NCI-H1105 (cell line): ENCODE data around the gene EOLA2.
"Not testable (repeated sequence)": the region's sequence is repeated elsewhere in the genome, so short reads cannot be mapped to it uniquely, and the experiment has no call there.

Experiments used
- DNase-seq: peaks from one replicate; lab custom pipeline; 2025; lab: John Stamatoyannopoulos, UW

The EOLA2 gene

DNA sequence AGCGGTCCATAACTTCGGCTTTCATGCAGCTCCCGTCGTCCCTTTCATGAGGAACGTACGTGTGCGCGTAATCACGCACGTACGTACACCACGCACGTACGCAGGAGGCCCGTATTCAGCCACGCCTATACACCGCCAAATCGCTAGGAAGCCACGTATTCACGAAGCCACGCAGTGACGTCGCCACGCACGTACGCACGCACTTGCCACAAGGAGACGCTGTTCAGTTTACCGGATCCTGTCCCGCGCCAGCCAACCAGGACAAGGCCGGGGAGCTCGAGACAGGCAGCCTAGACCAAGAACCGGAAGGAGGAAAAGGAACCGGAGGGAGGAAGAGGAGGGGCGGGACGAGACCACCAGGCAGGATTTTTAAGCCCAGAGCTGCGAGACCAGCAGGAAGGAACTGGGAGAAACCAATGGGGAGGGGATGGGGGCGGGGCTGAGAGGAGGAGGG is at the start of gene EOLA2:
Gene EOLA2 (minus strand): TSS at position 65 of the 454 bp plus-strand sequence. CDS start 4,617 bp downstream, outside the sequence.
- DNase-seq: peak; percentile 99

DNA sequence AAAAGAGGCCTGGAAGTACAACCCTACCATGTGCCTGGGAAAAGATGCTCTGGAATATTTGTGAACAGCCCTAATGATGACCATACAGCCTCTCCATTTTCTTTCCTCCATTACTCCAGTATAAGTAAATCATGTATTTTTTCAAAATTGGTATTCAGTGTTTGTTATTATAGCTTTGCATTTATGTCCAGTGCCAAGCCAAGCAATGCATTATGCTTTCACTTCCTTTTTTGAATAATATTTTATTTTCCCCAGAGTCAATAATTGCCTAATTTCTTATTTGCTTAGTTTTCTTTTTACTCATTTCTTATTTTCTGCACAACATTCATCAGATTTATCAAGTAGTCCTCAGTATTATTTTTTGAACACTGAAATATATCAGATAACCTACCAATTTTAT is 49.3 kb upstream of the EOLA2 start:
- DNase-seq: no peak

DNA sequence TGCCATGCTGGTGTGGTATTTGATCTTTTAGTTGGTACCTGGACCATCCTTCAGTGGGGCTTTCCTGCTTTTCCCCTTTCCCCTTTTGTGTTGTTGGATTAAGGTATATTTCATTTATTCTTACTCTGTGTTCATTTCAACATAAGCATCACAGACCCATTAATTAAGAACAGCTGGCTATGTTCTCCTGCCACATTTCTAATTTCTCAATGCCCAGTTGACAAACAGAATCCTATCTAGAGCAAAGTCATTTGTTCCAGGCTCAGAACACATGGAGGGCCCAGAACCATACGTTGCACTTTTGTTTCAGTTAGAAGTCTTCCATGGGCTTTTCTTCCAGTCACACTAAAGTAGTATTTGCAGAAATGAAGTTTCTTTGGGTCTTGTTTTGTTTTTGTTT is 46.1 kb upstream of the EOLA2 start:
- DNase-seq: no peak

GRCh38 chrX:149982310-149982709 is 44.0 kb upstream of the EOLA2 start:
- DNase-seq: no peak

- DNase-seq: no peak
Observed at GRCh38 chrX:149979126-149979644, 40.9 kb upstream of the EOLA2 start.

DNA sequence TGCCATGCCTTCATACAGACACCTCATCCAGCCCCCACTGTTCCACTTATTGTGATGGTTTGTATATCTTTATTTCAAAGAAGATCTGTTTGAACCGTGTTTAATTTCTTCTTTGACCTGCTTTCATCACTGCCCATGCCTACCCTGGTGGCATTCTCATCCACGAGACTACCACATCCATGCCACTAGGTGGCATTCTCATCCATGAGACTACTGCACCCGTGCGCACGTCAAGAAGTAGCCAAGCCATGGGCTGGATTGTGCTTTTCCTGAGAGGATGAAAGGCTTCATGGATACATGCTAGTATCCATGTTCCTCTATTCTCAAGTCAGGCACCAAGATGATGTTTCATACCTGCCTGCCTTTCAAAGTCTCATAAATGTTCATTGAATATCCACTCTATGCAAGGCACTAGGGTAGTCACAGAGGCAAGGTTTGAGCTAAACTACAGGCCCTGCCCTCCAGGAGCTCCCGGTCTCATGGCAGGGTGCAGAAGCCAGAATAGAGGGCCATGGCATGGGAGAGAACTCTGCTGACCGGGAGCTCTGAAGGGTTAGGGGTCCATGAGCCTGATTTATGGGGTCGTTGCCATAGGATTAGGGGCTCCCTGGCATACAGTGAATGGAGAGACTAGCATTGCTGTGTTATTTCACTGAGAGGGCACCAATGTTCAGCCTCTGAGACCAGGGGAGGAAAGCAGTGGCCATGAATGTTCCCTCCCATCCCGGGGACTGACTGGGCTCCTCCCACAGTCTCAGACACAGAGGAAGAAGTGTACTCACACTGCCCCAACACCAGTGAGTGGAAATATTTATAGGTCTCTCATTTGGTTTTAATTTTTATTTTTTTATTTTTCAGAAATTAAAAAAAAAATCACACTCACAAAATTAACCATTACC is 24.8 kb upstream of the EOLA2 start:
- peak; percentile 54 for DNase-seq

- no peak for DNase-seq
Observed at GRCh38 chrX:149962010-149962409, 23.7 kb upstream of the EOLA2 start.

DNA sequence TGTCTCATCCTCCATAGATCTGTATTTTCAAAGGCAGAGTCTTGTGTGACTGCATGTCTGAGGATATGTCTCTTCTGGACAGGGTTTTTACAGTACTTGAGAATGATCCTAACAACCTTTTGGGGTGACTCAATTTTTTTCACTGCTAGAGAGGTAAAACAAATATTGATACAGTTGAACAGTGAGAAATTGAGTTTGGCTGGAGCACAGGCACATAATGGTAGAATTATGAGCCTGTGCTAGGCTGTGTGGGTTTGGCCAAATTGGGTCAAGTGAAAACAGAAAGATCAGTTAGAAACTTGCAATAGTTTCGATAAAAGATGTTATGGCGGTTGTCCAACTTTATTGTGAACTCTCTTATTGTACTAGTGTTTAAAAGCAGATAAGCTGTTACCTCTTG is 23.3 kb upstream of the EOLA2 start:
- no peak for DNase-seq

DNA sequence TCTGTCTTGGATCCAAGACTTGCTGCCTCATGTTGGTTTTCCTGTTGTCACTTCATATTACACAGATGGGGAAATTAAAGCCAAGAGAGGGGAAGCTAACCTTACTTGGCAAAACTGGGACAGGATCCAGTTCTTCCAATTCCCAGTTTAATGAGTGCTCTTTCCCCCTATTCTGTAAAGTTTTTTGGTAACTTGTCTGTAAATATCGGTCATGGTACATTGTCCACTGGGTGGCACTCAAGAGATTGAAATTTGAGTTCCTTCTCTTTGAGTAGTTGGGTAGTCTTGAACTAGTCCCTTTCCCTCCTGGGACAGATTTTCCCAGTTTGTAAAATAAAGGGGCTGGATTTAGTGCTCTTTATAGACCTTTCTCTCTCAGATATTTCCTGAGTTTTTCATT is 12.4 kb upstream of the EOLA2 start:
- DNase-seq: no peak

DNA sequence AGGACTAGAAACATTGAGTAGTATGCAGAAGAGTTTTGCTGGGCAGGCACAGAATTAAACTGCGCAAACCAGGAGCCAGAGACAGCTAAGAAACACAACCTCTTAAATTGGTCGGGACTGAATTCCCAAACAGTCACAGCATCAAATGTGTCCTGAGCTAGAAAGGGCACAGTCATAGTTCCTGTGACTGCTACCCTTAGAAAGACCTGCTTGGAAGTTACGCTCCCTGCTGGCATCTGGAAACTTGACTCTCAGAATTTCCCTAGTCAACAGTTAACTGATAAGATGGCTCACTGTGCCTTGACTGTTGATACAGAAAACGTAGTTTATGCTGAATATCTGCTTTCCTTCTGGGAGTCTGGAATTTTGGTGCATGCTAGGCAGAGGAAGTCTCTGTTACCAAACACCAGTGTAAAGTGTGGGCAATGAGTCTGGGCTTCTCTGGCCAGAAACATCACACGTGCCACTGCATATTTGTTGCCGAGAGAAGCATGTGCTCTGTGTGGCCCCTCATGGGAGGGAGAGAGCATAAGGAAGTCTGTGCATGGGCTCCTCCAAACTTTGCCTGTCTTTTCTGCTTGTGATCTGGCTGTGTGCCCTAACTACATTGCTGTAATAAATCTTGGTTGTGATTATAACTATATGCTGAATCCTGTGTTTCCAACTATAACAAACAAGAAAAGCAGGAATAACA is 11.6 kb upstream of the EOLA2 start:
- no peak for DNase-seq

DNA sequence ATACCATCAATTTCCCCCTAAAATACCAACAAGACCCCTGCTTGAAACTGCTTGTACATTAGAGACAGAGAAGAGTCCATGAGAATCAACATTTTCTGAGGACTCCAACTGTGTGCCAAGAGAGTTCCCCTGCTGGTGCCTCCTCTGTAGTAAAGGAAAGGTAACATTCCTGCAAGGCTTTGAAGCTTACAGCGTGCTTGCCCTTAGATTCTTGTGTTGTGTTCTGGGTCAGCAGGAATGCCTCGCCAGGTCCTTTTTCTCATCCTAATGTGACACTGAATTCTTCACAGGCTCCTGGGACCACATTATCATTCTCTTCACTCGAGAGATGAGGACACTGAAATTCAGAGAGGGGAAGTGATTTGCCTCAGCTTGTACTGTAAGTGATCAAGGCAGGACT is 9.7 kb upstream of the EOLA2 start:
- no peak for DNase-seq

DNA sequence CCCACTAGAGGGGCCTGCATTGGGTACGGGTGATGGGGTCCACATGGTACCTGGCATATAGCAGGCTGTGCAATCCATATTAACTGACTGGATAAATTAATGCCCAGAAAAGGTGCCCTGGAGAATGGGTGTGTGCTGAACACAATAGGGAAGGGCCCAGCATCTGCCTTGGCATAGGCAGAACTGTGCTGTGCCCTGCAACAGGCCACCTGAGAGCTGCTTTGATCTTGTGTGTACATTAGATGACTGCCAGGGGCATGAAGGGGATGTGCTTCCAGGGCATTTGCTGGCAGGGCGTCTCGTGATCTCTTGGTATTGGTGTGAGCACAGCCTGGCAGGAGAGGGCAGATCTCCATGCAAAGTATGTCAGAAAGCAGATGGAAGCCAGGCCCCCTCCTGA is 8.6 kb upstream of the EOLA2 start:
- not testable (repeated sequence) for DNase-seq

GRCh38 chrX:149945820-149946219 is 7.5 kb upstream of the EOLA2 start:
- DNase-seq: not testable (repeated sequence)

DNA sequence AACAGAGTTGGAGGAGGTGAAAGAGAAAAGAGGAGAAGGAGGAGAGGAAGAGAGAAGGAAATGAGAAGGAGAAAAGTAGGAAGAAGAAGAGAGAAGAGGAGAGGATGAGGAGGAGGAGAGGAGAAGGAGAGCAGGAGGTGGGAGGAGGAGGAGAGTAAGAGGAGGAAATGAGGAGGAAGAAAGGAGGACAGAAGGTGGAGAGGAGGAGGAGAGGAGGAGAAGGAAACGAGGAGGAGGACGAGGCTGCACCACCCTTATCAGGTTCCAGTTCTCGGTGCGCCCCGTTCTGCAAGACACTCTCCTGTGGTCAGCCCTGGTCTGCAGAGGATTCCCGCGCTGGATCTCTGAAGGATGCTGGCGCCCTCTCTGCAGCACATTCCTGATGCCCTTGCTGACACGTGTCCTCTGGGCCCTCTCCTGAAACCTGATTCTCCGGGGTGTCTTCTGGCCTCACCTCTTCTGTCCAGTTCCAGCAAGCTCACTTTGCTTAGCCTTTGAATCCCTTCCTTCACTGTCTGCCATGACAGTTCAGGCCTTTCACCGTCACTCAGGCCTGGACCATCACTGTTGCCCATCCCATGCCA is 6.9 kb upstream of the EOLA2 start:
- DNase-seq: not testable (repeated sequence)

- DNase-seq: not testable (repeated sequence)
Observed at GRCh38 chrX:149940674-149941024, 2.4 kb upstream of the EOLA2 start.

- DNase-seq: peak; percentile 98
Observed at GRCh38 chrX:149939905-149940673, 1.8 kb upstream of the EOLA2 start.

- no peak for DNase-seq
Observed at GRCh38 chrX:149939655-149939904, 1.3 kb upstream of the EOLA2 start.

DNA sequence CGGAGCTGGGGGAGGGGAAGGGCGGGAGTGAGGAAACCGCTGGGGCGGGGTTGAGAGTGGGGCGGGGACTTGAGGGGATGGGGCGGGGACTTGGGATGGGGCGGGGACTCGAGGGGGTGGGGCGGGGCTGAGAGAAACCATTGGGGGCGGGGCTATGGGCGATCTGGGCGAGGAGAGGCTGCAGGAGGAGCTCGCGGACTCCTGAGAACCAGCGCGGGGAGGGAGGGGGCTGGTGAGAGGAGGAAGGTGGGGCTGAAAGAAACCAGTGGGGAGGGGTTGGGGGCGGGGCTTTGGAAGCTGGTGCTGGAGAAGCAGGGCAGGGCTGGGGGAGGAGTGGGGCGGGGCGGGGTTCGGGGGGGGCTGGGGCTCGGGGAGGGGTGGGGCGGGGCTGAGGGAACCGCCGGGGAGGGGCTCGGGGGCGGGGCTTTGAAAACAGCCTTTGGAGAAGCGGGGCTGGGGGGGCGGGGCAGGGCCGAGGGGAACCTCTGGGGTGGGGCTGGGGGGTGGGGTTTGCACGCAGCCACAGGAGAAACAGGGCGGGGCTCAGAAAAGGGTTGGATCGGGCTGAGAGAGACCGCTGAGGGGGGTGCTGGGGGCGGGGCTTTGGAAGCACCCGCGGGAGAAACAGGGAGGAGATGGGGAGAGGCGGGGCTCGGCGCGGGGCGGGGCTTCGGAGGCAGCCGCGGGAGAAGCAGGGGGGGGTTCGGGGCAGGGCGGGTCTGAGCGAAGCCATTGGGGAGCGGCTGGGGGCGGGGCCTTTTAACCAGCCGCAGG is 777 bp upstream of the EOLA2 start:
- peak; percentile 99 for DNase-seq

DNA sequence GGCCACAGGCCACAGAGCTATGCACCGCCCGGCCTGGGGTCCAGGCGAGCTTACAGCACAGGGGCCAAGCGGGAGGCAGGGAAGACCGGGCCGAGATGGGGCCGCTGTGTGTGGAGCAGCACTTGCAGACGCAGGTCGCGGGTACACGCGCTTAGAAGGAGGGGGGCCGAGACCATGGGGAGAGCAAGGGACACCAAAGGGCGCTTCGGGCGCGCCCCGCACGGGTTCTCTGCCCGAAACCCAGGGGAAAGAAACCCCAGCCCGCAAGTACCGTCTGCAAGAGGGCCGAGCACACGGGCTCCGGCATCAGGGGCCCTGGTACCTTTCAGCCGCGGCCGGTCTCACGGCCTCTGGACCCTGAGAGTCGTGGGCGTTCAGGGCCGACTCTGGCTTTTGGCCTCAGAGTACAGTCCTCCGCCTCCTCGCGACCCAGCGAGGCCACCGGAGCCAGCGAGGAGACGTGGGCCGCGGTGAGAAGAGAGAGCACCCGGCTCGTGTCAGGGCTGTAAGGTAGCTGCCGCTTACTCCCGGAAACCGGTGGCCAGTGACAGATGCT is 342 bp downstream of the EOLA2 start:
- DNase-seq: no peak

DNA sequence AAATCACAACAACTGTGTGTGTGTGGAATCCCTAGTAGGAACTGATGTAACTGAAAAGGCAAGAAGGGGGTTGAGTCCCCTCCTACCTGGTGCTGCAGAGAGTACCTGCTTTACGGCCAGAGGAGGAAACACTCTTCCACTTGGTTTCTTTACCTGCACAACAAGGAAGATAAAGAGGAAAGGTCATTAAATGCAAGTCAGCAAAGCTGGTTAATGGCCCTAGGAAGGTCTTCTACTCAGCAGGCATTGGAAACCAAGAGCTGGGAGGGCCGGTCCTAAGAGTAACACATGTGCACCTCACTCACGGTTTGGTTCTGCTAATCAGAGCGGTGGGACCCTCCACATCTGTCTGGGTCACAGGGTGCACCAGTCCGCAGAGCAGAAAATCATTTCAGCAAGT is 963 bp downstream of the EOLA2 start:
- not testable (repeated sequence) for DNase-seq

GRCh38 chrX:149933547-149933946 is 4.7 kb downstream of the EOLA2 start:
- DNase-seq: not testable (repeated sequence)
